ENCODE results near the gene MYCBP2. TPM values are rescaled to one million over a fixed set of nuclear protein-coding genes. Genes with fewer than 3 reads are reported as not detected.

Gene MYCBP2
- total RNA-seq, 1 donor from 2014 or later: 37.4 TPM

DNA sequence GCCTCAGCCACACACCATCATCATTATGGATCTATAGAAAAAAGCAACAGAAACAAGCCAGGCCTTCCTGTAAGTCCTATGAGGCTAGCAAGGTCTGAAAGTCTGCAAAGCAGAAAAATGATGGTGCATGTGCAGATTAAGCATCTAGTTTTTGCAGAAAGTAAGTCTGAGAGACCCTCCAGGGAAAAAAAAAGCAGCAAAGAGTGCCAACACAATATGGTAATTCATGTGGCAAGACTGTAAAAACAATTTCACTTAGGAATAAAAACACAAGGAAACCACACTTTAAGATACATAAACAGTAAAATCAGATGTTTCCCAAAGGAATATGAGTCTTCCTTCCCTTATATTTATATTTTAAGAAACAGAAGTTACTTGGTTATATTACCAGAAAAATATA, 187.6 kb downstream of the MYCBP2 start:
- DNase-seq (ENCODE audit: low read depth): no peak
- Histone ChIP-seq H3K36me3 (ENCODE audit: control insufficient read depth, insufficient read depth, low read length) (peaks cover 3% of the 10 kb centered on the region), H3K4me3 (ENCODE audit: low read depth, low read length) (no peak overlapping the region), H3K27me3 (ENCODE audit: control insufficient read depth, insufficient read depth, low read length) (no peaks in the 10 kb centered on the region)
- FAIRE-seq: no peak
- TF ChIP-seq, protein P1, sequence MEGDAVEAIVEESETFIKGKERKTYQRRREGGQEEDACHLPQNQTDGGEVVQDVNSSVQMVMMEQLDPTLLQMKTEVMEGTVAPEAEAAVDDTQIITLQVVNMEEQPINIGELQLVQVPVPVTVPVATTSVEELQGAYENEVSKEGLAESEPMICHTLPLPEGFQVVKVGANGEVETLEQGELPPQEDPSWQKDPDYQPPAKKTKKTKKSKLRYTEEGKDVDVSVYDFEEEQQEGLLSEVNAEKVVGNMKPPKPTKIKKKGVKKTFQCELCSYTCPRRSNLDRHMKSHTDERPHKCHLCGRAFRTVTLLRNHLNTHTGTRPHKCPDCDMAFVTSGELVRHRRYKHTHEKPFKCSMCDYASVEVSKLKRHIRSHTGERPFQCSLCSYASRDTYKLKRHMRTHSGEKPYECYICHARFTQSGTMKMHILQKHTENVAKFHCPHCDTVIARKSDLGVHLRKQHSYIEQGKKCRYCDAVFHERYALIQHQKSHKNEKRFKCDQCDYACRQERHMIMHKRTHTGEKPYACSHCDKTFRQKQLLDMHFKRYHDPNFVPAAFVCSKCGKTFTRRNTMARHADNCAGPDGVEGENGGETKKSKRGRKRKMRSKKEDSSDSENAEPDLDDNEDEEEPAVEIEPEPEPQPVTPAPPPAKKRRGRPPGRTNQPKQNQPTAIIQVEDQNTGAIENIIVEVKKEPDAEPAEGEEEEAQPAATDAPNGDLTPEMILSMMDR (IDR thresholded peaks at IDR 0.05; ENCODE audit: insufficient read depth, low read length, severe bottlenecking): no peak

DNA sequence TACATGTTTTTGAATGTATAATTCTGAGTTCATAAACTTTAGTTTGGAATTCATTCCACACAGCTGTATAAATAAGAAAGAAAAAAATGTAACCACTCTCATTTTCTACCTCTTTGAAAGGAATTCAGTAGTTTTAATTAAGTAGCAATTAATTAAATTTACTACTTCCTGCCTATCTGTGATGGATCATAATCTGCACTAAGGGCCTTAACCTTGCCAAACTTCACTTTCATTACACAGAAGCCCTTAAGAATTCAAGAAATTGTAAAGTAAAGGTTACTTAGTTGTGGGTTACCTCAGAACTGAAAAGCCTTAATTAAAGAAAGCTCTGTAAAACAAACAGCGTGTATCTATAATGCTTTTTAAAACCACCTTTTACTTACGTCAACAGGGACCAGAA, 188.1 kb downstream of the MYCBP2 start:
- no peak for FAIRE-seq
- no peak for DNase-seq (ENCODE audit: low read depth)
- peaks cover 3% of the 10 kb centered on the region for H3K36me3 ChIP-seq (ENCODE audit: control insufficient read depth, insufficient read depth, low read length)
- H3K27me3 ChIP-seq (ENCODE audit: control insufficient read depth, insufficient read depth, low read length): no peaks in the 10 kb centered on the region
- H3K4me3 ChIP-seq (ENCODE audit: low read depth, low read length): no peak overlapping the region
- TF ChIP-seq, protein P1 (IDR thresholded peaks at IDR 0.05; ENCODE audit: insufficient read depth, low read length, severe bottlenecking): no peak

DNA sequence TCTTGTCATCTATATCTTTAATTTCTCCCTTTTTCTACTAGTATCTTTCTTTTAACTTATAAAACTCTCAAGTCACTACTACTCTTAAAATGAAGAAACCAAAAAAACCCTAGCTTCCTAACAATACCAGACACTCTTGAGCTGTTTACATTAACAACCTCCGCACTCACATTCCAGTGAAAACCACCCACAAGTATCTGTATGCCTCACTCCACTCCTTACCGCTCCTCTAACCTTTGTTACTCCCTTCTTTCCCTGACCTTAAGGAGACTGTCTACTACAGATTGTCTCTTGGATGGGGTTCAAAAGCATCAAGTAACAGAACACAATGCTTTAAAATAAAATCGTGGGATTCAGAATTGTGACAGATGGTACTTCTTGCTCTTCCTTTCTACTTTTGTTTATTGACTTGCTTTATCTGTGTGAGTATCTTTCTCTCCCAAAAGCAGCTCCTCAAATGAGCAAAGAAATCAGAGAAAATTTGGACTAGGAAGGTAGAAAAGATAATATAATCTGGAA, 189.9 kb downstream of the MYCBP2 start:
- DNase-seq (ENCODE audit: low read depth): peak; percentile 49
- FAIRE-seq: no peak

DNA sequence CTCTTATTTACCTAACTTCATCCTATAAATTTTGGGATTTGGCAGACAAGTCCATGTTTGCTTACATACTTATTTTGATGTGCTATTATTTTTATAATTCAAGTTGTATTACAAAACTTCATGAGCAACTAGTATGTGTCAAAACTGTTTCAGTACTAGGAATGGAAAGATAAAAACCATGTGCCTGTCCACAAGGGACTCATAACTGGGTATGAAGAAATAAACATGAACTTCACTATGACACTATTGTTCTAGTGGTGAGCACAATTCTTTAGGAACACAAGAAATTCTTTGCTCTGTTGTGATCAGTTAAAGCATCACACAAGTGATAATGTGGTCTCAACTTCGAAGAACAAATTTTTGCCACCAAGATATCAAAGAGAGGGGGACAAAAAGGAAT, 202.5 kb downstream of the MYCBP2 start:
- TF ChIP-seq, protein P1 (IDR thresholded peaks at IDR 0.05; ENCODE audit: insufficient read depth, low read length, severe bottlenecking): no peak
- Histone ChIP-seq H3K36me3 (ENCODE audit: control insufficient read depth, insufficient read depth, low read length) (peaks cover 2% of the 10 kb centered on the region), H3K27me3 (ENCODE audit: control insufficient read depth, insufficient read depth, low read length) (no peaks in the 10 kb centered on the region), H3K4me3 (ENCODE audit: low read depth, low read length) (no peak overlapping the region)
- FAIRE-seq (no peak), DNase-seq (ENCODE audit: low read depth) (no peak)

More for the DNA sequence above, 189.9 kb downstream of the MYCBP2 start:
- TF ChIP-seq, protein P1 (IDR thresholded peaks at IDR 0.05; ENCODE audit: insufficient read depth, low read length, severe bottlenecking): no peak
- no peaks in the 10 kb centered on the region for H3K27me3 ChIP-seq (ENCODE audit: control insufficient read depth, insufficient read depth, low read length)
- H3K4me3 ChIP-seq (ENCODE audit: low read depth, low read length): no peak overlapping the region
- H3K36me3 ChIP-seq (ENCODE audit: control insufficient read depth, insufficient read depth, low read length): peaks cover 3% of the 10 kb centered on the region

DNA sequence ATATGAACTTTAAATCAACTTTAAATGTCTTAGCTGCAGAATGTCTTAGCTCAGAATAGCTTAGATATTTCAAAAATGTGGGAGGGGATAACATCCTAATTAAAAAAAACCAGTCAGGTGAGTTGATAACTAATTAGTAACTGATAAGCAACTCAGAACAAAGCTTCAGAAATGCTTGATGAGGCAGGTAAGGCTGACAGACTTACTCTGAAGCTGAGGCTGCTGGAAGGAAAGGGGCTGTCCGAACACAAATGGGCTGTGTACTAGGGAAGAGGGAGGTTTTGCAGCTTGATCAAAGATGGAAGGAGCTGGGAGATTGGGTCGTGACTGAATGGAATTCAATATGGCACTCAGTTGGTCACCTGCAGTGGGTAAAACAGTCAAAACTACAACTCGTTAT, 208.8 kb downstream of the MYCBP2 start:
- Histone ChIP-seq H3K4me3 (ENCODE audit: low read depth, low read length) (no peak overlapping the region), H3K27me3 (ENCODE audit: control insufficient read depth, insufficient read depth, low read length) (no peaks in the 10 kb centered on the region), H3K36me3 (ENCODE audit: control insufficient read depth, insufficient read depth, low read length) (peaks cover 3% of the 10 kb centered on the region)
- DNase-seq (ENCODE audit: low read depth) (no peak), FAIRE-seq (no peak)
- TF ChIP-seq, protein P1 (IDR thresholded peaks at IDR 0.05; ENCODE audit: insufficient read depth, low read length, severe bottlenecking): no peak

DNA sequence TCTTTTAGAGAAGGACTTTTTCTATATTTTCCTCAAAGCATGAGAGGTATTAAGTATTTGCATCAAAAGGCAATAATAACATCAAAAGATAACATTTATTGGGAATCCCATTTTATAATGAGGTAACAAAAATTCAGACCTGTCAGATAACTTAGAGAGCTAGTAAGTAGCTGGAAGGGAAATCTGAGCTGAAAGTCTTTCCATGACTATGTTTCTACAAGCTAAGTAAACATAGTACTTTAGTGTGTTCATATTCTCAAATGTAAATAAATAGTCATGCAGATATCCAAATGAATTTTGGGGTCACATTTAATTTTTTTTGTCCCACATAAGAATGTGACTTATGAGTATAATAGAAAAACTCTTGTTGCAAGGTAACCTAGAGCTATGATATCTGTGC, 212.6 kb downstream of the MYCBP2 start:
- Histone ChIP-seq H3K27me3 (ENCODE audit: control insufficient read depth, insufficient read depth, low read length) (no peaks in the 10 kb centered on the region), H3K4me3 (ENCODE audit: low read depth, low read length) (no peak overlapping the region), H3K36me3 (ENCODE audit: control insufficient read depth, insufficient read depth, low read length) (peaks cover 3% of the 10 kb centered on the region)
- no peak for FAIRE-seq
- DNase-seq (ENCODE audit: low read depth): peak; percentile 43
- TF ChIP-seq, protein P1 (IDR thresholded peaks at IDR 0.05; ENCODE audit: insufficient read depth, low read length, severe bottlenecking): no peak

All from bronchial epithelial cell (primary cell).